Stomach (tissue), 4 donors: ENCODE results near the gene ALG1.

Experiments
- CTCF ChIP-seq, 7 experiments: fragments of 450-650 bp in 4 of 7; fragments of 200-600 bp in 3 of 7; sonication (generic) in 3 of 7; IDR thresholded peaks; one replicate each; pipeline ENCODE4 v1.5.1; 2016 to 2019; ENCODE audit warnings: antibody characterized with exemption in 7 of 7, control low read depth in 2 of 7, mild to moderate bottlenecking in 1 of 7
- POLR2AphosphoS5 ChIP-seq, 3 donors: sonication (generic); formaldehyde crosslinking; IDR thresholded peaks; one replicate each; pipeline ENCODE4 v1.6.1; 2016; ENCODE audit warnings: antibody characterized with exemption in 3 of 3

DNA sequence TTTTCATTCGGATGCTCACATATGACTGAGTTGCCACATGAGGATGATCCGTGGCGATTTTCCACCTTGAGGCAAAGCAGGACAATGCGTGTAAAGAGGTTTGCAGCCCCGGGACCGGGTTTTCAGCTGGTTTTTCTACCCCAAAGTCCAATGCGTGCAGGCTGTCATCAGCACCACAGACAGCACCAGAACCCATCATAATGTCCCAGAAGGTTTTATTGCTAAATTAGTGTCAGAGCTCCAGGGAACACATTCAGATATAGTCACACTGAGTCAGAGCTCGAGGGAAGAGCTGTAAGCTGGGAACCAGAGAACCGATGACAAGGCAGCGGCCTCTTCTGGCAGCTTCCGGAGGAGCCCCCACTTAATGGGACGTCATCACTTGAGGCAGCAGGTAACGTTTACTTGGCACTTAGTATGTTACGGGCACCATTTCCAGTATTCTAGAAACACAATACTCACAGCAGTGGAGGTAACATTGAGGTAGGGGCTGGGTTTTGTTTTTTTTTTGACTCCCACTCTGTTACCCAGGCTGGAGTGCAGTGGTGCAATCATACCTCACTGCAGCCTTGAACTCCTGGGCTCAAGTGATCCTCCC, 29.0 kb upstream of the ALG1 start:
- no peak for TF ChIP-seq CTCF (IDR thresholded peaks at IDR 0.05)
- TF ChIP-seq POLR2AphosphoS5 (IDR thresholded peaks at IDR 0.05) = no peak
